DLD1 (cell line): ENCODE measurements around the gene WRAP53.

Source experiments
- in situ Hi-C: cut with HindIII; loops from 2 replicates; pipeline ENCODE4 v1.10.0; 2017; ENCODE audit warnings: low sequenced_read_pairs

The WRAP53 gene

DNA sequence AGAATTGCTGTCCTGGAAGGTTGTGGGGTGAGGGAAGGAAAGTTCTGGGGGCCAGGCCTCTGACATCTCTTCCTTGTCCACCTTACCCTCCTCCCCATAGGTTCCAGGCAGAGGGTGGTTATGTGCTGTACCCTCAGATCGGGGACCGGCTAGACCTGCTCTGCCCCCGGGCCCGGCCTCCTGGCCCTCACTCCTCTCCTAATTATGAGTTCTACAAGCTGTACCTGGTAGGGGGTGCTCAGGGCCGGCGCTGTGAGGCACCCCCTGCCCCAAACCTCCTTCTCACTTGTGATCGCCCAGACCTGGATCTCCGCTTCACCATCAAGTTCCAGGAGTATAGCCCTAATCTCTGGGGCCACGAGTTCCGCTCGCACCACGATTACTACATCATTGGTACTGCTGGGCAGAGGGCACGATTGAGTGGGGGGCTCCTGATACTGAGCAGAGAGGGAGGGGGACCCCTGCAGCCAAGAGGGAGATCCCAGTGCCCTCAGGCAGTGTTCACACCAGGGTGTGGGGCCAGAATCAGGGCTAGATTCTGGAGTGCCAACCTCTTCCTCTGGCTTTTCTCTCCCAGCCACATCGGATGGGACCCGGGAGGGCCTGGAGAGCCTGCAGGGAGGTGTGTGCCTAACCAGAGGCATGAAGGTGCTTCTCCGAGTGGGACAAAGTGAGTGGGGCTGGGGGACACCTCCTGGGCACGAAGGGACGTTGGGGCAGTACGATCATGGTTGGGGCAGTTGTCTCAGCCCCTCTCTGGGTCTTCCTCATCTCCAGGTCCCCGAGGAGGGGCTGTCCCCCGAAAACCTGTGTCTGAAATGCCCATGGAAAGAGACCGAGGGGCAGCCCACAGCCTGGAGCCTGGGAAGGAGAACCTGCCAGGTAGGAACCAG lies 19.8 kb downstream of the WRAP53 start:
- in situ Hi-C loops, result no loop called here

DNA sequence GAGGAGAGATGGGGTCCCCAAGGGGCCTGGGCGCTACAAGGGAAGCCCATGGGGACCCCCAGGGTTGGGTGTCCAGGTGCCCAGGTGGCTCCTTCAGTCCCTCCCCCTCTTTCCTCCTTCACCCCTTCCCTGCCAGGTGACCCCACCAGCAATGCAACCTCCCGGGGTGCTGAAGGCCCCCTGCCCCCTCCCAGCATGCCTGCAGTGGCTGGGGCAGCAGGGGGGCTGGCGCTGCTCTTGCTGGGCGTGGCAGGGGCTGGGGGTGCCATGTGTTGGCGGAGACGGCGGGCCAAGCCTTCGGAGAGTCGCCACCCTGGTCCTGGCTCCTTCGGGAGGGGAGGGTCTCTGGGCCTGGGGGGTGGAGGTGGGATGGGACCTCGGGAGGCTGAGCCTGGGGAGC lies 20.8 kb downstream of the WRAP53 start:
- in situ Hi-C loops, result no loop called here

DNA sequence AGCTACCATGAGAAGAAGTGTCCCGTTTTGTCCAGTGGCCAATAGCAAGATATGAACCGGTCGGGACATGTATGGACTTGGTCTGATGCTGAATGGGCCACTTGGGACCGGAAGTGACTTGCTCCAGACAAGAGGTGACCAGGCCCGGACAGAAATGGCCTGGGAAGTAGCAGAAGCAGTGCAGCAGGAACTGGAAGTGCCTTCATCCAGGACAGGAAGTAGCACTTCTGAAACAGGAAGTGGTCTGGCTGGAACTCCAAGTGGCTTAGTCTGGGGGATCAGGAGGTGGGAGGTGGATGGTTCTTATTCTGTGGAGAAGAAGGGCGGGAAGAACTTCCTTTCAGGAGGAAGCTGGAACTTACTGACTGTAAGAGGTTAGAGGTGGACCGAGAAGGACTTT lies 22.0 kb downstream of the WRAP53 start:
- in situ Hi-C loops, result no loop called here

DNA sequence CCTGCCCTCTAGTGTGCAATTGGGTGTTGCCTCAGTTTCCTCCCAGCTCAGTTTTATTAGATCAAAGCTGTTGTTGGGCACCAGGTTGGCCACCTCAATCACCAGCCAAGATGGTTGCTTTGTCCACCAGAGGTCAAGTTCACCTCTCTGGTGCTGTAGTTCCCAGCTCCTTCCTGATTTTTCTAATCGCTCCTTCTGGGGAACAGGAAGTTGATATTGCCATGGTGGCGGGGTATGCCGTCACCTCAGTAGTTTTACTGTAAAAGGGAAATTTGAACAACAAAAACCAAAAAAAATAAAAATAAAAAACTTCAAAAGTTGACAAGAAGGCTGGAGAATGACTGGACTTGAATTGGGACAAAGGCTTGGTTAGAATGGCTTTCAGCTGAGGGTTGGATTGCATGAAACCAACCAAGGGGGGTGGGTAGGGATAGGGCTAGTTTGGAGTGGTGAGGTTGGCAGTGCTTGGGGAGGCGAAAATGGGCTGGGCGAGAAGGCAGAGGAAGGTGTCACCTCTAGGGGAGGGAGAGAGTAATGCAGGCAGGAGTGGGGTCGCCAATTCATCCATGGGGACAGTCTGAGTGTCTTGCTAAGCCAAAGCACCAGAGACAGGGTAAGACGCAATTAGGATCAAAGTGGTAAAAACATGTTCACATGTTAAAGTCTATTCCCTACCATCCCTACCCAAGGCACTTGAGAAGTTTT lies 22.9 kb downstream of the WRAP53 start:
- in situ Hi-C loops, result no loop called here

DNA sequence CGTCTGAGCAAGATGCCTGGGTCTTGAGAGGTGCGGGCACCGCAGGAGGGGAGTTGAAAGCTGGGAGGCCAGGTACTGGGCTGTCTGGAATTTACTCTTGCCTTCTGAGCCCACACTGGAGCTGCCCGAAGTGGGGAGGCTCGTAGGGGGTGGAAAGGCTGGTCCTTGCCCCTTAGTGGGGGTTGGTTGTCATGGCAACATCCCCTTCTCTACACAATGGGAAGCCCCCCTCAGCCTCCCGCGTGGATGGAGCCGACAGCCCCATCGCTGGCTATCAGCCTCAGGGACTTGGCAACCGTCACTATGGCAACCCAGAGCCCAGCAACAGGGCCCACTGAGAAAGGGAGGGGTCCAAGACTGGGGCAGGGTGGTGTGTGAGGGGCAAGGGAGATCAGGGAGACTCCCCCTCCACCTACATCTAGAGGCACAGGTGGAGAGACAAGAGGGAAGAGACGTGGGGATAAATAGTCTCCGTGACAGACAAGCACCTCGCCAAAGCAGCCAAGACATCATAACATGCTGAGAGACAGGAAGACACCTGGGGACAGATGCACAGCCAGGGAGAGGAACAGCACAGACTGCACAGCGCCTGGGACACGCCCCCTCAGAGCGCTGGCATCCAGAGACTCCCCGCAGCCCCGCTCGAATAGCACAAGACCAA lies 24.0 kb downstream of the WRAP53 start:
- in situ Hi-C loops, result no loop called here

DNA sequence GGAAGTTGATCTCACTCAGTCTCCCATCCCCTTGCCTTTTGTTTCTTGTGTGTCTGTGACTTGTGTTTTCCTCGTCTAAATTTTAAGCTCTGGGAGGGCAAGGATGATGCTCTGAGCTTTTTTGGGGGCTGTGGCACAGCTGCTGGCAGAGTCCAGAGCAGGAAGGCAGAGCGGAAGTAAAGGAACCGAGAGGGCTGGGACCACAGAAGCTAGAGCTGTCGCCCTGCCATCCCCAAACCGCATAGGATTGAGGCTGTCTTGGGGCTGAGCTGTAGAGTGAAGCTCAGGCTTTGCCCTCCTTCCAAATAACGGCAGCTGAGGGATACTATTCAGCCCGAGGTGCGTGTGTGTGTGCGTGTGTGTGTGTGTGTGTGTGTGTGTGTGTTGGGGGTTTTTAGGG lies 25.5 kb downstream of the WRAP53 start:
- in situ Hi-C loops, result no loop called here

DNA sequence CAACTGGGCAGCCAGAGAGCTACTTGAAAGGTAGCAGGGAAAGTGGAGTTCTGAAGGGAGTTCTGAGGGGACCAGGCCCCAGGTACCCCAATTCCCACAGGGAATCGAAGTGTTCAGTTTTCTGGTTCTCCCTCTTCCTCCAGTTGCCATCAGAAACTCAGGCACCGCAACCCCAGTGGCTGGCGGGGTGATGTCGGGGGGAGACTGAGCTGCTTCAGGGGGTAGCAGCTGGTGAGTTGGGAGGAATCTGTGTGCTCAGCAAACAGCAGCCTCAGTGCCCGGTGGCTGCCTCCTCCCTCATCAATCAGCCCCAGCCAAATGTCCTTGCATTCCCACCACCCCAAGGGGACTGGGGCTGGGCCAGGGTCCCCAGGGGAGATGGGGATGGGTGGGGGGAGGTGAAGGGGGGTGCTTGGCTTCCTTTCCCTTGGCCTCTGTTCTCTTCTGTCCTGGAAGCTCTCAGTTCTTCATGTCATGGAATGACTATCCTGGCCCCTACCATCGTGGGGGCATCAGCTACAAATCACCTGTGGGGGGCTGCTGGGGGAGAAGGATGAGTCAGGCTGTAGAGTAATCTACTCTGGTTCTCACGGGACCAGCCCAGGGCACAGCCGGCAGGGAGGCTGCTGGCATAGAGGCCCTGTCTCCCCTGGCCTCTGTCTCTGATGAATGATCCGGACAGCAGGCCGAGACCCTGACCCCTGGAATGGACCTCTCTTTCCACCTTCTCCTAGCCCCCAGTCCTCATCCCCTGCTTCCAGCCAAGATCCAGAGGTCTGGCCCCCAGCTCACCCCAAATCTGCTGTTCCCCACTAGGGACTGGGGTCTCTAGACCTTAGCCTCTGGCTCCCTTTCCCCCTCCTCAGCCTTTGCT lies 26.7 kb downstream of the WRAP53 start:
- in situ Hi-C loops, result no loop called here

DNA sequence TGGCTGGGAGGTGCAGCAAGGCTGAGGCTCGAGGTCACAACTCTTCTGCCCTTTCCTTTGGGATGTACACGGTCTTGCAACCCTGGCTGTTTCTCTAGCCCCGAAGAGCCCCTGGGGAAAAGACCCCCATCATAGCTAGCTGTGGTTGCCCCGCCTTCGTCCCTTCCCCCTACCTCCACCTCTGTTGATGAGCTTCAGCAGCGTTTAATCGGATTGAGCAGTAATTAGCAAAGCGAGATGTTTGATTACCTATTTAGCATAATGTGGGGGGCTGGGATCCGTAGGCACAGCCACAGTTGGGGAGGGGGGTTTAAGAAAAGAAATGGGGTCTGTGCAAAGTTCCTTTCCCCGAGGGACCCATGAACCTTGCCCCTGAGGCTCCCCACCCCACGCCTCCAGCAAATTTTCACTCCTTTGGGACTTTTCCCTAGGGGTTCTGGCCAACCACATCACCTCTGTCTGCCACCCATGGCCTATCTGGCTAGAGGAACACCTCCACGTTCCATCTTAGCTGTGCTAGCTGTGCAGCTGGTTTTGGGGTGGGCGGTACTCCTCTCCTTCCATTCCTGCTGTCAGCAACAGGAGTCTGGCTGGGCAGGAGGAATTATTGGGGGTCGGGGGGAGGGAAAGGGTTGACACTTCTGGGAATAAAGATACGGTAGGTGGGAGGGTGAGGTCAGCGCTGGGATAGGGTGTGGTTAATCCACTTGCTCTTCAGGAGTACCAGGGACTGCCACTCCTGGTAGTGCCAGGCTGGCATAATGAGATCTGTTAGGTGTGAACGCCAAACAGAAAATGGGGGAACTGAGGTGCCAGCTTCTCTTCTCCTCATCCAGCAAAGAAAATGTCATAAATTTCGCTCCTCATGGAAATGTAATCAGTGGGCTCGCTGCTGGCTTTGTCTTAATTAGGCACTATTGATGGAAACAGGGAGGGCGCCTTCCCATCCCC lies 27.9 kb downstream of the WRAP53 start:
- in situ Hi-C loops, result no loop called here

DNA sequence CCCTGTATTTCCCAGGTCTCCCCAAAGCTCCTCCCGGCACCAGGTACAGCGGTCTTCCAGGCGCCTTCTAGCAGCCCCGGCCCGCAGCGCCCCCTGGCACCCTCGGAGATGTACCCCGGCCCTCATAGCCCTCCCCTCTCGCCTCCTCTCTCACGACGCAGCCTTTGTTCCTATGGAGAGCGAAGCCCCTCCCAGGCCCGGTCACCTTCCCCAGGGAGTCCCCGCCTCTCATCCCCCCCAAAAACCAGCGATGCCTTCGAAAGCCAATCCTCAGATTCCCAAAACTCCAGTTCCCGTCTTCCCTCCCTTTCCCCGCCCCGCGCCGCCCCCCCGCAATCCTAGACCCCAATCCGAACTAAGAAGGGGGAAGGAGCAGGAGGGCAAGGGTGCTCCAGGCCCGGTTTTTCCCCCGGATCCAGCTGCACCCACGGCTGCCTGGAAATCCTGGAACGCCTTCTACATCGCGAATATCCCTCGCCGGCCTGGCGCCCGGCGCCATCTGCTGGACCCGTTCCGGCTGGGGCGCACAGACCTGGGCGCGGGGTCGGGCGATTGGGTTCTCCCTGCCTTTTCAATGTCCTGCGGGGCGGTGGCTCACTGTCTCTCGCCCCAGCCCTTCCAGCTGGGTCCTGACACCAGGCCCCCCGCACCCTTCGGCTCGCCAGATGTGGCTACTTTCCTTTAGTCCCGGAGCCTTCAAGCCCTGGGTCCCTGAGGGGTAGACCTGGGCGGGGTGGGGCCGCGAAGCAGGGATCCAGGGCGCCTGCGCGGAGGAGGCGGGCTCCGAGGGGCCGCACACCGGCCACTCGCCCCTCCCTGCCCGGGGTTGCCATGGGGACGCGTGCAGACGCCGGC lies 28.9 kb downstream of the WRAP53 start, which contains the start of gene DNAH2:
TSS of gene DNAH2 (plus strand) at position 844 of the 855 bp plus-strand sequence. CDS start 1,991 bp downstream, outside the sequence.
- in situ Hi-C loops, result no loop called here

DNA sequence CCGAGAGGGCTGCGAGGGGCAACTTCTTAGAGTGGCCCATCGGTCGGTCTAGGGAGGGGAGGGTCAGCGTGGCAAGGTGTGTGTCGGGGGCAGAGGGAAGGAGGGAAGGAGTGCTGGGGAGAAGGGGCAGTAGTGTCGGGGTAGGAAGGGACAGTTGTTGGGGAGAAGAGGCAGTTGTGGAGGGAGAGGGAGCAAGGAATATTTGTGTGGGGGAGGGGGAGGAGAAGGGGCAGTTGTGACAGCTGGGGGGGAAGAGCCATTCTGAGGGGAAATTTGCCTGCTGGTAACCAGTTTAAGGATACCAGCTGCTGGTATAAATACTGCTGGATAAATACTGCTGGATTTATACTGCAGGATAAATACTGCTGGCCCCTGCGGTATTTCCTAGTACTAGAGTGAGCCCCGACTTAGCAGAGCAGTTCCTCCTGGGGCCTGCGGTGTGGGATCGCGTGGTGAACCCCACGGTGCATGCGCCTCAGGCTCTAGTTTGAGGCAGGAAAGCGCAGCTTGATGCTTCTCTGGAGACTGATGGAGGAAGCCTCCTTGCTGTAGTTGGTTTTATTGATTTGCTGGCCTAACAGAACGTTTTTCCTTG lies 29.6 kb downstream of the WRAP53 start:
- in situ Hi-C loops, result no loop called here

DNA sequence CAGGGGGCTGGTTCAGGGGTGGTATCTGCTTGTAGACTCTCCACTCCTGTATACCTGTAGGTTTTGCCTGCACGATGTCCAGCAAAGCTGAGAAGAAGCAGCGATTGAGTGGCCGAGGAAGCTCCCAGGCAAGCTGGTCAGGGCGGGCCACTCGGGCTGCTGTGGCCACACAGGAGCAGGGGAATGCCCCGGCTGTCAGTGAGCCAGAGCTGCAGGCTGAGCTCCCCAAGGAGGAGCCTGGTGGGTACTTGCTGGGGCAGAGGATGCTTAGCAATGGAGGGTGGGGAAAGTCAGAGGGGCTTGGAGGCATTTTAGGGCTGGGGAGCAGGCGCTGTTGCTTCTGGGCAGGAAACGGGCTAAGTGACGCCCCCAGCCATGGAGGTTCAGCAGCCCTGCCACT lies 31.4 kb downstream of the WRAP53 start:
- in situ Hi-C loops, result no loop called here

DNA sequence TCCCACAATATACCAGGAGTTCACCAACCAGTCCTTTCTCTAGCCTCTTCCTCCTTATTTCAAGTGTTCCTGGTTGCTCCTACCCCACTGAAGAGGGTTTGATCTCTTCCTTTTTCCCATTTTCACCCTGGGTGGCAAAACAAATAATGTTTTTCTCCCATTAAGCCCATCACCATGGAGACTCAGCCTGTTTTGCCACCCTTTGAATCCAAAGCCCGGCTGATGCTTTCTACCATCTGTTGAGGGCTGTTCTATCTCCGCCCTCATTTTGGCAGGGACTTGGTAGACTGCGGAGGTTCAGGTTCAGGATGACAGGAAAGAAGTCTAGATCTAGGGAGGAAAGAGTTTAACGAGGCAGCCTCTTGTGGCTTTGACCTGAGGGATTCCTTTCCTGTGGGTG lies 31.8 kb downstream of the WRAP53 start:
- in situ Hi-C loops, result no loop called here

DNA sequence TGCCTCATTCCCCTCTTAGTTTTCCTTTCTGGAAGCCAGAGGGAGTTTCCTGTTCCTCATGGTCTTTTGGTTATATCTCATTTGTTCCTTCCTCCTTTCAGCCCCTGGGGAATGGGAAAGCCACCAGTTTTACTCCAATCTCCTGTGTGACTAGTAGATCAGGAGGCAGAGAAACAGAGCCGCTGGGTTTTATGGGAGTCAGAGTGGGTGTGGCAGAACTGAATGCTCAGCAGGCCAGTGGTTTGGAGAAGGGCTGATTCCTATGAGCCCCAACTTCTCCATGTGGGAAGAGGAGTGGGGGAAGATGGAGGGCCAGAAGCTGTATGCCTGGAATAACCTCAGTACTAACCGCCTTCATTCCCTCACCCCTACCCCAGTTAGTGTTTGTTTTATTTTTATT lies 33.3 kb downstream of the WRAP53 start:
- in situ Hi-C loops, result no loop called here

DNA sequence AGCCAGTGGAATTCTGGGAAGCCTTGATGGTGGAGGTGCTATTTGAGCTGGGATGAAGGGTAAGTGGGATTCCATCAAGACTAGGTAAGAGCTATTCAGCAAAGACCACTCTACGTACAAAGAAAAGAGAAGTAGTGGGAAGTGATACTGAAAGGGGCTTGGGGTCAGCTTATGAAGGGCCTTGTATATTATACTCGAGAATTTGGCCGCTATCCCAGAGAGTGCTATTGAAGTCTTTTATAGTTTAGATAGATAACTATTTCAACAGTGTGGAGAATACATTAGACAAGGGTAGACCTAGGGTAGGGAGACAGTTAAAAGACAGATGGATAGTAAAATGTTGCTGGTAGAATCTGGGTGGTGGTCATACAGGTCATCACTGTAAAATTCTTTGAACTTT lies 39.6 kb downstream of the WRAP53 start:
- in situ Hi-C loops, result no loop called here

DNA sequence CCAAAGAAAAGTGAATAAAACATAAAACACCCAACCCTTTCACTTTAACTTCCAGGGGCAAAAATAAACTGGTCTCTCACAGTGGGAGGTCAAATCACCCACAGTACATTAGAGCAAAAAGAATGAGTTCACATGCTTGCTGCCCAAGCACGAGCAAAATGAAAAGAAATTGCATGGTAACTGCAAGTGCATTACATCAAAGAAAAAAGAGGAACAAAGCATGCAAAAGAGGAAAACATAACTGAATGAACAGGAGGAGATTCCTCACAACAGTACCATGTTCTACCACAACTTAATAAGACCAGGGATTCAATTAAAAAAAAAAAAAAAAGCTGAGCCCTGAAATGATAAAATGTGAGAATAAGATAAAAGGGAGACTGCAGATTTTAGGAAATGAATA lies 41.5 kb downstream of the WRAP53 start:
- in situ Hi-C loops, result no loop called here

DNA sequence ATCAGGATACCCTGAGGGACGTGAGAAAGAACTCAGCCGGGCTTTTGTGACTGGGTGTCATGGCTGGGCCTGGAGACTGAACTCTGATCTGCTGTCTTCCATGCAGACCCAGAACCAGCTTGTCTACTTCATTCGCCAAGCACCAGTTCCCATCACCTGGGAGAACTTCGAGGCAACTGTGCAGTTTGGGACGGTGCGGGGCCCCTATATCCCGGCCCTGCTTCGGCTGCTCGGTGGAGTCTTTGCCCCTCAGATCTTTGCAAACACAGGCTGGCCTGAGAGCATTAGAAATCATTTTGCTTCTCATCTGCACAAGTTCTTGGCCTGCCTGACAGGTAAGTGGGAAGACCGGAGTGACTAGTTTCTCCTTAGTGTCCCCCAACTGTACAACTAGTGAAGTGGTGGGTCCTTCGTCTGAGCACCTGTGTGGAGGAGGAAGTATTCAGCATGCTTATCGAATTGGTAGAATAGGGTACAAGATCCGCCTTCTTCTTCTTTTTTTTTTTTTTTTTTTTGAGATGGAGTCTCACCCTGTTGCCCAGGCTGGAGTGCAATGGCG lies 44.8 kb downstream of the WRAP53 start:
- in situ Hi-C loops, result no loop called here

DNA sequence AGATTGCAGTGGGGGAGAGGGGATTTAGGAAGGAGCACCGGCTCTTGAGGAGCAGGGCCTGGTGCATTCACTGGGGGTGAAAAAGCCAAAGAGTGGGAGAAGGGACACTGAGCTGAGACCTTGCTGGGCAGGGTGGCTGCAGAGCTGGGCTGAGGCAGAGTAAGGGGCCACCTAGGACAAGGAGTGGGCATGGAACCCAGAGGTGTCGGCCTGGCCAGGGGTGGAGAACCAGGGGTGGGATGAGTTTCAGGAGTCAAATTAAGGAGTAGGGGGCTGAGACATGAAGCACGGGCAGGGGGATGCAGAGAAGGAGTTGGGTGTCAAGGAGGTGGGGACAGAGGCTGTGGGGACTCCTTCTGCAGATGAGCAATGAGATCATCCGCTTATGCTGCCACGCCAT lies 49.3 kb downstream of the WRAP53 start:
- in situ Hi-C loops, result no loop called here

DNA sequence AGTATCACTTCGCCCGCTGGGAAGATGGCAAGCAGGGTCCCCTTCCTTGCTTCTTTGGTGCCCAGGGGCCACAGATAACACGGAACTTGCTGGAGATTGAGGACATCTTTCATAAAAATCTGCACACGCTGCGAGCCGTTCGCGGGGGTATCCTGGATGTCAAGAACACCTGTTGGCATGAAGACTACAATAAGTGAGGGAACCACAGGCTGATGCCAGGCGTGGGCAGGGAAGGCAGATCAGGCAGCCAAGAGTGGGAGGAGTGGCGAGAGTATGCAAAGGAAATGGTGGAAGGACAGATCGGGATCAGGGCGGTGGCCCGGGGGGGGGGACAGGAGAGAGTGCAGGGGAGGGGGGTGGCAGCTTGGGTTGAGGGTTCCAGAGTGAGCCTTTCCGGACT lies 51.5 kb downstream of the WRAP53 start:
- in situ Hi-C loops, result no loop called here
